Bladder microvascular endothelial cell (primary cell): ENCODE results near the gene ZNF20. TPM values are rescaled to one million over a fixed set of nuclear protein-coding genes. Genes with fewer than 3 reads are reported as not detected.

Source experiments
- total RNA-seq: library from RNA; depleted of rRNA; stranded (reverse); fragments of >200 nt; gene quantifications from 2 replicates; pipeline ENCODE4 v1.2.3, GENCODE V29; 2014

The ZNF20 gene
- 2.3 and 3.8 TPM in 2 replicates for total RNA-seq

GRCh38 chr19:12139885-12140544 is at the start of gene ZNF20:
Gene ZNF20, minus strand, starts transcription at chr19:12140350. Its CDS starts 168 bp downstream, at chr19:12140182.

GRCh38 chr19:12162882-12163806 is 23.0 kb upstream of the ZNF20 start, which contains the start of gene ZNF136:
Gene ZNF136, plus strand, starts transcription at chr19:12163096. Its CDS starts 108 bp downstream, at chr19:12163204.

GRCh38 chr19:12156223-12157058 is 16.3 kb upstream of the ZNF20 start, which contains the start of gene ZNF625:
Gene ZNF625, minus strand, starts transcription at chr19:12156734. Its CDS starts 176 bp downstream, at chr19:12156558.

Other genes starting within 250 kb of the ZNF20 start
- gene ZNF700, start 215.2 kb downstream of the ZNF20 start, total RNA-seq: 5.0 and 10.6 TPM in 2 replicates
- 1.1 and 2.1 TPM in 2 replicates for gene ZNF763, start 175.3 kb downstream of the ZNF20 start, total RNA-seq
- 1.6 and 2.0 TPM in 2 replicates for gene ZNF433, start 104.7 kb downstream of the ZNF20 start, total RNA-seq
- 0.31 and 0.32 TPM in 2 replicates for gene ZNF878, start 87.4 kb downstream of the ZNF20 start, total RNA-seq
- 2.3 and 3.4 TPM in 2 replicates for gene ZNF844, start 75.6 kb downstream of the ZNF20 start, total RNA-seq
- 6.8 and 12.3 TPM in 2 replicates for gene ZNF625, start 16.4 kb upstream of the ZNF20 start, total RNA-seq
- gene ZNF136, start 22.7 kb upstream of the ZNF20 start, total RNA-seq: 2.6 and 7.5 TPM in 2 replicates
- 6.0 and 8.0 TPM in 2 replicates for gene ZNF44, start 154.5 kb upstream of the ZNF20 start, total RNA-seq
- 2.4 and 2.7 TPM in 2 replicates for gene ZNF563, start 193.3 kb upstream of the ZNF20 start, total RNA-seq
- 2.3 and 2.9 TPM in 2 replicates for gene ZNF442, start 225.3 kb upstream of the ZNF20 start, total RNA-seq